HL-60/S4 (cell line): ENCODE measurements around the gene SLC4A1AP.
"Not testable (repeated sequence)": the region's sequence is repeated elsewhere in the genome, so short reads cannot be mapped to it uniquely, and the experiment has no call there.

ENCODE experiments used
- in situ Hi-C: fragments of 300-500 bp; cut with MboI; formaldehyde crosslinking; loops from 2 replicates; pipeline ENCODE4 v1.14.3; 2022; ENCODE audit warnings: low sequenced_read_pairs

SLC4A1AP gene, protein sequence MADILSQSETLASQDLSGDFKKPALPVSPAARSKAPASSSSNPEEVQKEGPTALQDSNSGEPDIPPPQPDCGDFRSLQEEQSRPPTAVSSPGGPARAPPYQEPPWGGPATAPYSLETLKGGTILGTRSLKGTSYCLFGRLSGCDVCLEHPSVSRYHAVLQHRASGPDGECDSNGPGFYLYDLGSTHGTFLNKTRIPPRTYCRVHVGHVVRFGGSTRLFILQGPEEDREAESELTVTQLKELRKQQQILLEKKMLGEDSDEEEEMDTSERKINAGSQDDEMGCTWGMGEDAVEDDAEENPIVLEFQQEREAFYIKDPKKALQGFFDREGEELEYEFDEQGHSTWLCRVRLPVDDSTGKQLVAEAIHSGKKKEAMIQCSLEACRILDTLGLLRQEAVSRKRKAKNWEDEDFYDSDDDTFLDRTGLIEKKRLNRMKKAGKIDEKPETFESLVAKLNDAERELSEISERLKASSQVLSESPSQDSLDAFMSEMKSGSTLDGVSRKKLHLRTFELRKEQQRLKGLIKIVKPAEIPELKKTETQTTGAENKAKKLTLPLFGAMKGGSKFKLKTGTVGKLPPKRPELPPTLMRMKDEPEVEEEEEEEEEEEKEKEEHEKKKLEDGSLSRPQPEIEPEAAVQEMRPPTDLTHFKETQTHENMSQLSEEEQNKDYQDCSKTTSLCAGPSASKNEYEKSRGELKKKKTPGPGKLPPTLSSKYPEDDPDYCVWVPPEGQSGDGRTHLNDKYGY

DNA sequence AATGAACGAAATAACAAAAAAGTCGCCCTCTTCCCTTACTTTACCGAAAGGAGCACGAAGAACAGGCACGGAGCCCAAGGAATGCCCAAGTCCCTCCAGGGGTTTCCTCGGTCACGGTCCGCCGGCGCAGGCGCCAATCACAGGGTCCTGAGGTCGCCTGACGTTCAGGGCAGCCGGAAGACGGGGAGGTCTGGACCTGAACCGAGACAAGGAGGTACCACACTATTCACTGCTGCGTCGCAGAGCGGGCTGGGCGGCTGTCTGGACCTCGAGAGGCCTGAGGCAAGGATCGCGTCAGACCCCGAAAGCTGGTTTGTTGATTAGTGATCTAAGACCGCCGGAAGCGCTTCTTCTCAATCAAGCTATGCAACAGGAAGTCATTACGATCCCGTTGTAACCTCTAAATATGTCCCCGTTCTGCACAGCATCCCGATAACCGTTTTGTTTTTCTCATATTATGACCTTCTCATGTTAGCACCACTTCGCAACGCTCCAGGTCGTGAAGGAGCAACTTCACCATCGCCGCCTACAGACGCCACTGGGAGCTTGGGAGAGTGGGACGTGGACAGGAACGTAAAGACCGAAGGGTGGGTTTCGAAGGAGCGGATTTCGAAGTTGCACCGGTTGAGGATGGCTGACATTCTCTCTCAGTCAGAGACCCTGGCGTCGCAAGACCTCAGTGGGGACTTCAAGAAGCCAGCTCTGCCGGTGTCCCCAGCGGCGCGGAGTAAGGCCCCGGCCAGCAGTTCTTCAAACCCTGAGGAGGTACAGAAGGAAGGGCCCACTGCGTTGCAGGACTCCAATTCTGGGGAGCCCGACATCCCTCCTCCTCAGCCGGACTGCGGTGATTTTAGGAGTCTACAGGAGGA lies at the start of gene SLC4A1AP, which contains the start of gene SUPT7L:
TSS of gene SLC4A1AP (plus strand) at position 605 of the 869 bp plus-strand sequence. CDS start at position 631, 26 bp downstream.
TSS of gene SUPT7L (minus strand) at position 330 of the 869 bp plus-strand sequence. CDS start 1,422 bp downstream, outside the sequence.
- in situ Hi-C loops: no loop called here

DNA sequence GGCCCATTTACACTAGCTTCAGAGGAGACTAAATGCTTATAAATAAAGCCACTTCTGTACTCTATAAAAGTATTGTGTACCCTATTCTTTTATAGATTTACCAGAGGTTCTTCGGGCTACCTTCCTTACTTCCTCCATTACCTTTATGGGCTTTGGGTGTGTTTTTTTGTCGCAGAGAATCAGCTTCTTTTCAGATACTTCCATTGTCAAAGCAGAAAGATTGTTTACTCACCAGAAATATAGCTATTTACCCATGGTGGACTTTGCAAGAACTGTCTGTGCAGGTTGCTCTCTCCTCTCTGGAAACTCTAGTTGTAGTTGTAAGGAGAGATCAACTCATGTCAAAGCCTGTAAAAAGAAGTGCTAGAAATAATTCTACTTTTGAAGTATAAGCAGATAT lies 49.7 kb upstream of the SLC4A1AP start:
- in situ Hi-C loops: no loop called here

DNA sequence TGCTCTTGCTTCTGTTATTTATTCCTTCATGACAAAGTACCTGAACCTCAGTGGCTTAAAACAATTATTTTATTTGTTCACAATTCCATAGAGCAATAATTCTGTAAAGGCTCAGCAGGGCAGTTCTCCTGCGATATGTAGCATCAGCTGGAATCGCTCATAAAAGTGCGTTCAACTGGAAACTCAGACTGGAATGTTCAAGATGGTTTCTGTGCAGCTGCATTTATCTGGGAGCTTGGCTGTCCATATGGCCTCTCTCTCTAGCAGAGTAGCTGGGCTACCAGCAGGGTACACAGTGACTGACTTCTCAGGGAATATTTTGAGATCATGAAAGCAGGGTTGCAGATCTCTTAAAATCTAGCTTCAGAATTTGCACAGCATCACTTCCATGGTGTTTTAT lies 48.4 kb upstream of the SLC4A1AP start:
- in situ Hi-C loops: no loop called here

DNA sequence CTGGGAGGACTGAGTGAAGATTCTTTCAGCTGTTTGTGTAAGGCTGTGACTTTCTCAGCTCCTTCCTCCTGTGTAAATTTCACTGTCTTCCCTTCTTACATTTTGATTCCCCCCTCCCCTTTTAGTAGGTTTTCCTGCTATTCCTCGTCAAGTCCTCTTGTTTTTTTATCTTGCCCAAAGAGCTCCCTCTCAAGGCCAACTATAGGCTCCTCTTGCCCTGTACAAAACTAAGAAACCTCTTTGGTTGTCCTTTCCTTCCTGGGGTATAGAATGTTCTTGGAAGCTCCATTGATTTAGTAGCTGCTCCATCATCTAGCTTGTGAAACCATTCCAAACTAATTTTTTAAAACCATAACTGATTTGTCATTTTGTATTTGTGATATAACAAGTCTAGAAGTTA lies 42.2 kb upstream of the SLC4A1AP start:
- in situ Hi-C loops: no loop called here

DNA sequence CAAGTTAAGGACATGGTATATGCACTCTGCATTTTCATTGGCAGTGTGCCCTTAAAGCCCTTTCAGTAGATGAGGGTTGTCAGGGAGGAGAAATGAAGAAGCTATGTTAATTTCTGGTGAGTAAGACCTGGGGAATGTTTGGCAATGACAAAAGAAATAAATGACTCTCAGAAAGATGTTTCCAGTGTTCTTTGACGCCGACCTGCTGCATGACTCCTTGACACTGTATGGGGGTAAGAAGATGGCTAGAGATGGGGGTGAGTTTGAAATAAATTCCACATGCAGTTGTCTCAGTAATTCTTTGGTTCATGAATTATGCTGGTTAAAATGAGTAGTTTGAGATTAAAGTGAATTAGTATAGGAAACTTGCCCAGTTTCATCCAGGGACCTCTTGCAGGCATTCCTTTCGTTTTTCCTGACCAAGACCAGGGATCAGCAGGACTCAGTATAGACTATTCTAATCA lies 40.7 kb upstream of the SLC4A1AP start:
- in situ Hi-C loops: no loop called here

DNA sequence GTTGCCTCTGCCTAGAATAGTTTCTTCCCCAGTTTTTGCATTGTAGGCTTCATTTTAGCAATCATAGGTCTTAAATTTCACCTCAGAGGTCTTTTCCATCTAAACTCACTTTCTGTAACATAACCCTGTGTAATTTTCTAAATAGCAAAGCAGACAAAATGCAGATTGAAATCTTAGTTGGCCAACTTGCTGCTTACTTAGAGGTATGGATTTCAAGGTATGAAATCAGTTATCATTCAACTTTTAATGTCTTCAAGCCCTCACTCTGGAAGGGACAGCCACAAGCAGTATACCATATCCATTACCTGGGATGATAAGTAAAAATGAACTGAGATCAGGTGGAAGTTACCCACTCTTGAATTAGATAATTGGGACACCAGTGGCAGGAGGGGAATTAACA lies 38.7 kb upstream of the SLC4A1AP start:
- in situ Hi-C loops: no loop called here

DNA sequence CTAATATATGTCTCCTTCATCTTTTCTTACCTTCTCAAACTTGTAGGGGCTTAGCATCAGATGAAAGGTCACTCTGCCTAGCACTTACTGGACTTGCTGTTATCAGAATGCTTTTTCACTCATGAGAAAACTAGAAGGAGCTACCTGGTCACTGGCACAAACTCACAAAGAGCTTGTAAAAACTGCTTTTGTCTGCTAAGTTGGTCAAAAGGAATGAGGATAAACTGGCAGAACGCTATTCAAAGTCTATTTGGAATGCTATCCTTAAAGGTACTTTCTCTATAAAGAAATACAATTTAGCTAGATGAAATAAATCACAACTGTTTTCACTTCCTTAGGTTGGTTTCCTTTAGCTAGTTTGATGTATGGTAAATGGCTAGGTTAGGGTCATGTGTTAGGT lies 37.4 kb upstream of the SLC4A1AP start:
- in situ Hi-C loops: not testable (repeated sequence)

DNA sequence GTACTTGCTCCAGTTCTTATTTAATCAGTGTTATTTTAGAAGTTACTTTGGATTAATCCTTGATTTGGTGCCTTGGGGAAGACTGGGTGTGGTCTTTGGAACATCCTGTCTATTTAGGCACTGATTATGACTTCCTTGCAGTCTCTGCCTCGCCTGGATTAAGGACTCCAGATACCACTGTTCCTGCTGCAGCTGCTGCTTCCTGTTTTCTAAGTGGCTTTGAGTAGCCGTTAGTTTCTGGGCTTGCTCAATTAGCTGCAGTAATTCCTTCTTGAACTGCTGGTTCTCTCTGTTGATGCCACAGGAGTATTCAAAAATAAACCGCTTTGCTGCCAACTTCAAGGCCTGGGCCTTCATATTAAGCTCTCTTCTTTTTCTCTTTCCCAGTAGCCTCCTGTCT lies 36.8 kb upstream of the SLC4A1AP start:
- in situ Hi-C loops: not testable (repeated sequence)

DNA sequence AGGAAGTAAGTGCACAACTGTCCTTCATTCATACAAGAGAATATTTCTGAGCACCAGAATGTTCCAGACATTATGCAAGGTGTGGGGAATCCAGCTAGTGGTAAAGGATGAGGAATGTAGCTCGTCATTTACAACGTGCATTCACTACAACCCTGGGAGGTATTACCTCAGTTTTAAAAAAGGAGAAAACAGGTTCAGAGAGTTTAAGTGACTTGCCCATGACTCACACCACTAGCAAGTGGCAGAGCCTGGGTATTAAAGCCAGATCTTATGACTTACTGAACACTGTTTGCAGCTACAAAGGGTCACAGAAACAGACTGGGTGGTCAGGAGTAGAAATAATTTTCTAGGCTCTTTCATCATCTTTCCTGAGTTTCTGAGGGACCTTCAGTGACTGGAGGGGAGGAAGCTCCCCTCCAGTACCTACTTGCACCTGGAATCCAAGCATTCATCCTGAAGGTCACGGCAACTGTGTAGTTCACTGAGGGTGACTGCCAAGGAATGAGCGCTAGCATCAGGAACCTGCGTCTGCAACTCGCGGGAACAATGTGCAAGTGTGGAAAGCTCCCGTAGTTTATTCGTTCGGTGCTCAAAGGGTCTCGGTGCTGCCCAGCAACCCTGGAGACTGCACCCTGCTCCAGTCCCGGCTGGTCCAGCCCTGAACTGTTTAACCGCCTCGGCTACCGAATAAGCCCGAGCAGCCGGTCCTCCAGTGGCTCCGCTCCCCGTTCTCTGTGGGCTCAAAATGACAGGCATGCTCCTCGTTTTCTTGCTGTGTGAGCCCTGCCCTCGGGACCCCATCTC lies 35.5 kb upstream of the SLC4A1AP start:
- in situ Hi-C loops: no loop called here

DNA sequence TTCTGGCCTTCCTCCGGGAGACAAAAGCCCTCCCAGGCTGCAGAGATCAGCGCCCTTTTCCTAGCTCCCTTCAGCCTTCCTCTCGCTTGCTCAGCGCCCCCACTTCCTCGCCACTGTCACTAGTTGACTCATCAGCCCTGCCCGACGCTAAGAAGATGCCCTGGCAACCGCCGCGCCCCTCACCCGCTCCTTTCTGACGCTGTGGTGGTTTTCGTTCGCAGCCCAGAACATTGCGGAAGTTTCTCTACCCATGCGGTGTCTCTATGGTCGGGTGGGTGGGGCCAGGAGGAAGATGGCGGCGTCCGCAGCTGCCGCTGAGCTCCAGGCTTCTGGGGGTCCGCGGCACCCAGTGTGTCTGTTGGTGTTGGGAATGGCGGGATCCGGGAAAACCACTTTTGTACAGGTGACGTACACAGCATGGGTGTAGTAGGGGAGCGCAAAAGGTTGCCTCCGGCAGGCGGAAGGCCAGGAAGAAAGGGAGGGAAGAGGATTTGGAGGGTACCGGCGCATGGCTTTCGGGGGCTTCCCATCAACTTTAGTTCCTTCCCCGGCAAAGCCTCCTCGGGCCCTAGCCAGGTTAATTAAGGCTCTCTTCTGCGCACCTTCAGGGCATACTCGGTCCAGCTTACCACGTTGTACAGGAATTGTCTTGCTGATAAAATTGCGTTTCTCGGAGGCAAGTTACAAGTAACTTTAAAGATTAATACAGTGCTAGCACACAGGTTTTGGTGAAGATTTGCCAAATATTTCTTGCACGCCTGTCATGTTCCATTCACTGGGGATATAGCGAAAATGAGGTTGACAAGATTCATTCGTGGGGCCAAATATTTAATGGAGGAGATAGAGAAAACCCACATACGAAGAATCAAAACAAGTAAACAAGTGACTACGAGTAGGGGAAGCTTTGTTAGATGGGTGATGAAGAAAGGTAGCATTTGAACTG lies 34.7 kb upstream of the SLC4A1AP start, which contains the start of the genes CCDC121 and GPN1:
TSS of gene CCDC121 (minus strand) at position 246 of the 943 bp plus-strand sequence. CDS start 1,213 bp downstream, outside the sequence.
TSS of gene GPN1 (plus strand) at position 284 of the 943 bp plus-strand sequence. CDS start at position 293, 9 bp downstream.
- in situ Hi-C loops: no loop called here

DNA sequence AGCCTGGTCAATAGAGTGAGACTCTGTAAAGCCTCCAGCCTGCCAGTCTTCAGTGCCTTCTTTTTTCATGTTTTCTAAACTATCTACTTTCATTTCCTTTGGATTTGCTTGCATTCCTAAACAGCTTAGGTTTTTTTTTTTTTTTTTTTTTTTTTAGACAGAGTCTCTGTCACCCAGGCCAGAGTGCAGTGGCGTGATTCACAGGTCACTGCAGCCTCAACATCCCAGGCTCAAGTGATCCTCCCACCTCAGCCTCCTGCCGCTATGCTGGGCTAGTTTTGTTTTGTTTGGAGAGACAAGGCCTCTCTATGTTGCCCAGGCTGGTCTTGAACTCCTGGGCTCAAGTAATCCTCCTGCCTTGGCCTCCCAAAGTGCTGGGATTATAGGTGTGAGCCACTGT lies 33.4 kb upstream of the SLC4A1AP start:
- in situ Hi-C loops: not testable (repeated sequence)

DNA sequence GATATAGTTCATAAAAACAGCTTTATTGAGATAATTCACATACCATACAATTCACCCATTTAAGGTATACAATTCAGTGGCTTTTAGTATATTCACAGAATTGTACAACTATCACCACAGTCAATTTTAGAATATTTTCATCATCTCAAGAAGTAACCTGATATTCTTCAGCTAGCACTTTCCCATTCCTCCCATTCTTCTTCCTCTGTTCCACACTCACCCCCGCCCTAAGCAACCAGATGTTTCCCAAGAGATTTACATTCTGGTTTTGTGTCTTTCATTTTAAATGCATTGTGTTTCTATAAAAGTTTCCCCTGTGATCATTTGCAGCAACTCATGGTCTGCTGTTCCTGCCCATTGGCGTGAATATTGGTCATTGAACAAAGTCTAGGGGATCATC lies 29.4 kb upstream of the SLC4A1AP start:
- in situ Hi-C loops: no loop called here

DNA sequence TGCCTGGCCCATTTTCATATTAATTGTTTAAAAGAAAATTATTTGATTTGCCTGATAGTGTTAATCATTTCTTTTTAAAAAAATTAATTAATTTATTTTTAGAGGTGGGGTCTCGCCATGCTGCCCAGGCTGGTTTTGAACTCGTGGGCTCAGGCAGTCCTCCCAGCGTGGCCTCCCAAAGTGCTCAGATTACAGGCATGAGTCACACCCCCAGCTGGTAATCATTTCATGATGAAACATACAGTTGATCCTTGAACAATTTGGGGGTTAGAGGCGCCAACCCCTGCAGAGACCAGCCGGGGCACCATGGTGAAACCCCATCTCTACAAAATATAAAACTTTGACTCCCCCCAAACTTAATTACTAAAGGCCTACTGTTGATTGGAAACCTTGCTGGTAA lies 26.9 kb upstream of the SLC4A1AP start:
- in situ Hi-C loops: no loop called here

DNA sequence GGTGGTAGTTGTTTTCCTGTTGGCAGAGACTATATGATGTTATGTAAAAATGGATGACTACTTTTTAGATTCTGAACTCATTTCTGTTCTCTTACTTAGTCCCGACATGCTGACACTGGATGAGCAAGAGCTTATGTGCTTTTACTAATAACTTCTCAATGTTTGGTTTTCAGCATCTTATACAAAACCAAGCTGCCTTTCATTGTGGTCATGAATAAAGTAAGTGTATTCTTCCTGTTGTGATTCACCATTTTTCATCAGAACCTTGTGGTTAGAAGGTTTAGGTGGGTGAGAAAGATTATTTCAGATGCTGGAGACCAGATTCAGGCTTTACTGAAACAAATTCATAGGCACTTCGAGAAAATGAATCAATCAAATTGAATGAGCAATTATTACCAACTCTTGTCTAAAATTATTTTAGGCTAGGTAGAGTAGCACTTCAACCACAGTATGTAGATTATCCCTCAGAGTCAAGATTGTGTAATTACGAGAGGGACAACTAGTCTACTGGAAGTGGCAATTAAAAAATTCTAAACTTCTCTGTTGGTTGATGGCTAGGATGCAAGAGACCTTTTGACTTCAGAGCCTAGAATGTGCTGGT lies 25.6 kb upstream of the SLC4A1AP start:
- in situ Hi-C loops: no loop called here

DNA sequence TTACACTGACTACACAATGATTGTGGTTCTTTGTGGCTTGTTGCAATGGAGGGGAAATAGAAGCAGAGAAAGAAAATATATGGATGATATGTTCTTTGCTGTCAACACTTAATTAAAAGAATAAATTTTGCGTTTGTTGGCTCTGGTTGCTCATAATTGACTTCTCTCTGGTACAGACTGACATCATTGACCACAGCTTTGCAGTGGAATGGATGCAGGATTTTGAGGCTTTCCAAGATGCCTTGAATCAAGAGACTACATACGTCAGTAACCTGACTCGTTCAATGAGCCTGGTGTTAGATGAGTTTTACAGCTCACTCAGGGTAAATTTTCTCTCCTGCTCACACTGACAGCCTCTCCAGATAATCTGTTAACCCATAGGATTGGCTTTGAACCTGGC lies 25.0 kb upstream of the SLC4A1AP start:
- in situ Hi-C loops: no loop called here

DNA sequence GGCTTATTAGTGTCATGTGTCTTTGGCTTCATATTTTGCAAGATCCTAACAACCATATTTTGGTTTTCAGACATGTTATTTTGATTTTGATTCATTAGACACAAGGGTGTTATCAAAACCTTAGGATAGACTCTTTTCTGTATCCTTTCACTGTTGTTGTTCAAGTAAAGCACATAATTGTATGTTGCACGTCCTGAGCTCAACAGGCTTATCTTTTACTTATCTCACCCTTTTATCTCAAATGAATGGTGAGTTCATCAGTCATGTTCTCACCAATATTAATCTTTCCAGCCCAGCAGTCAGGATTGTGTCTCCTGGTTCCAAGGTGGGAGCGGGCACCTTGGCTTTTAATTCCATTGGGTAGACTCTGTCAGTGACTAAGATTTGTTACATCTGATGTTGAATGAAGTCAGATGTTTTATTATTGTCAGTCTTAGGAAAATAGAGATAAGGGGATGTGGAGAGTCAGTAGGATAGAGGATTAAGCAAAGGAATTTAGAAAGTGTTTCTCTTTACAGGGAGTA lies 22.9 kb upstream of the SLC4A1AP start:
- in situ Hi-C loops: no loop called here

DNA sequence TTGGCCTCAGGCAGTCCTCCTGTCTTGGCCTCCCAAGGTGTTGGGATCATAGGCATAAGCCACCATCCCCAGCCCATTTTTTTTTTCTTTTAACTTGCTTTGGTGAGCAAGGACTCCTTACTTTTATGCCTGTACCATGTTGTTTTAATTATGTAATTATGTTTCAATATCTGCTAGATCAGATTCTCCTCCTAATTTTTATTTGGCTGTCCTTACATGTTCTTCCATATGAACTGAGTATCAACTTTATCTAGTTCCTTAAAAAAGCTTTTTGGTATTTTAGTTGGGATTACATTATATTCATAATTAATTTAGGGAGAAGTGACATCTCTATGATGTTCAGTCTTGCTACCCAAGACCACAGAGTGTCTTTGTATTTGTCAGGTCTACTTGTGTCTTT lies 18.5 kb upstream of the SLC4A1AP start:
- in situ Hi-C loops: no loop called here

DNA sequence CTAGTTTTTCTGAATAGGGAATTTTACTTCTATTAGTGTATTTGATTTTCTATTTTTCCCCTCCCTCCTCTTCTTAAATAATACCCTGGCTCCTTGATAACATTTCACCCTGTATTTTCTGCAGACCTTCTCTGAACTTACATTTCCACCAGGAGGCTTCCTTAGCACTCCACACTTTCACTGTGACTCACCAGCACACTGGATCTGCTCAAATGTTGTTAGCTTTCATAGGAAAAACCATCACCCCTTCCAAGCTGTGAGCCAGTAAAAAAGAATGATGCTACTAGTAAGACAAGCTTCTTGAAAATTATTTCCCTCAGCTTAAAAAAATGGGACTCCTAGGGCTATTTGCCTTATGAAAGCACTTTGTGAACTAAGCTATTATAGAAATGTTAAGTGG lies 16.4 kb upstream of the SLC4A1AP start:
- in situ Hi-C loops: no loop called here
